H9 (cell line): ENCODE data around the gene RAB1A. TPM values are rescaled to one million over a fixed set of nuclear protein-coding genes. Genes with fewer than 3 reads are reported as not detected.

Source experiments
- DNase-seq: peaks from one replicate; pipeline ENCODE4 v3.0.0-alpha.2; 2017
- H2AFZ ChIP-seq: one replicate; pipeline ENCODE4 v1.6.1; 2013; ENCODE audit warnings: mild to moderate bottlenecking, low read length, control low read depth, moderate library complexity
- H2AK5ac ChIP-seq: 2 replicates; pipeline ENCODE4 v1.6.1; 2013; ENCODE audit warnings: low read length, control low read depth, mixed read lengths; ENCODE audit not compliant: insufficient read length
- H2BK120ac ChIP-seq: one replicate; pipeline ENCODE4 v1.6.1; 2013; ENCODE audit warnings: low read depth, mild to moderate bottlenecking, low read length, control low read depth, inconsistent platforms; ENCODE audit not compliant: poor library complexity, severe bottlenecking
- H2BK12ac ChIP-seq: 2 replicates; pipeline ENCODE4 v1.6.1; 2013; ENCODE audit warnings: low read length, control low read depth, mixed read lengths, low read depth; ENCODE audit not compliant: insufficient read length
- H2BK15ac ChIP-seq: 2 replicates; pipeline ENCODE4 v1.6.1; 2013; ENCODE audit warnings: low read depth, low read length, control low read depth
- H2BK20ac ChIP-seq: one replicate; pipeline ENCODE4 v1.6.1; 2013; ENCODE audit warnings: low read depth, mild to moderate bottlenecking, low read length, control low read depth, inconsistent platforms; ENCODE audit not compliant: poor library complexity, severe bottlenecking
- H2BK5ac ChIP-seq: 2 replicates; pipeline ENCODE4 v1.6.1; 2013; ENCODE audit warnings: low read length, control low read depth, mixed read lengths; ENCODE audit not compliant: insufficient read length
- H3K14ac ChIP-seq: 2 replicates; pipeline ENCODE4 v1.6.1; 2013; ENCODE audit warnings: low read length, control low read depth; ENCODE audit not compliant: insufficient read depth
- H3K18ac ChIP-seq: 2 replicates; pipeline ENCODE4 v1.6.1; 2013; ENCODE audit warnings: low read depth, mild to moderate bottlenecking, mixed read lengths, low read length, control low read depth; ENCODE audit not compliant: insufficient read length
- H3K23ac ChIP-seq: 2 replicates; pipeline ENCODE4 v1.6.1; 2013; ENCODE audit warnings: low read length, control low read depth, mixed read lengths, low read depth; ENCODE audit not compliant: insufficient read length
- H3K23me2 ChIP-seq: 2 replicates; pipeline ENCODE4 v1.6.1; 2013; ENCODE audit warnings: low read depth, mild to moderate bottlenecking, mixed read lengths, low read length, control low read depth; ENCODE audit not compliant: insufficient read length, poor library complexity, severe bottlenecking
- H3K27ac ChIP-seq: 2 replicates; pipeline ENCODE4 v1.5.1; 2013; ENCODE audit warnings: low read length, control low read depth, mixed read lengths, low read depth; ENCODE audit not compliant: insufficient read length
- H3K27me3 ChIP-seq: 2 replicates; pipeline ENCODE4 v1.6.1; 2013; ENCODE audit warnings: low read length, control low read depth, inconsistent platforms; ENCODE audit not compliant: insufficient read depth
- H3K4ac ChIP-seq: 2 replicates; pipeline ENCODE4 v1.6.1; 2013; ENCODE audit warnings: low read depth, mild to moderate bottlenecking, control low read depth, inconsistent platforms, low read length, moderate library complexity
- H3K4me1 ChIP-seq: 2 replicates; pipeline ENCODE4 v1.6.1; 2013; ENCODE audit warnings: low read length, control low read depth, inconsistent platforms; ENCODE audit not compliant: insufficient read depth
- H3K4me2 ChIP-seq: 2 replicates; pipeline ENCODE4 v1.6.1; 2013; ENCODE audit warnings: low read length, control low read depth, mixed read lengths; ENCODE audit not compliant: insufficient read length, insufficient read depth
- H3K56ac ChIP-seq: 2 replicates; pipeline ENCODE4 v1.6.1; 2013; ENCODE audit warnings: low read depth, mild to moderate bottlenecking, mixed read lengths, low read length, control low read depth; ENCODE audit not compliant: insufficient read length
- H3K79me1 ChIP-seq: 2 replicates; pipeline ENCODE4 v1.6.1; 2013; ENCODE audit warnings: low read depth, mild to moderate bottlenecking, moderate library complexity, low read length, control low read depth, inconsistent platforms; ENCODE audit not compliant: insufficient read depth, poor library complexity, severe bottlenecking
- H3K79me2 ChIP-seq: 2 replicates; pipeline ENCODE4 v1.6.1; 2013; ENCODE audit warnings: low read length, control low read depth, inconsistent platforms; ENCODE audit not compliant: insufficient read depth
- H3K9ac ChIP-seq: 2 replicates; pipeline ENCODE4 v1.6.1; 2013; ENCODE audit warnings: low read length, control low read depth, mixed read lengths; ENCODE audit not compliant: insufficient read length; ENCODE audit errors: extremely low read depth
- H3K9me3 ChIP-seq: one replicate; pipeline ENCODE4 v1.6.1; 2013; ENCODE audit warnings: low read depth, low read length, inconsistent platforms; ENCODE audit not compliant: control insufficient read depth
- H3T11ph ChIP-seq: one replicate; pipeline ENCODE4 v1.6.1; 2013; ENCODE audit warnings: mild to moderate bottlenecking, low read length, control low read depth, inconsistent platforms
- H4K20me1 ChIP-seq: one replicate; pipeline ENCODE4 v1.6.1; 2013; ENCODE audit not compliant: control insufficient read depth, insufficient read length, insufficient read depth
- H4K5ac ChIP-seq: 2 replicates; pipeline ENCODE4 v1.6.1; 2013; ENCODE audit warnings: low read depth, mild to moderate bottlenecking, mixed read lengths, low read length, control low read depth; ENCODE audit not compliant: insufficient read length
- H4K8ac ChIP-seq: replicated peaks from 2 replicates; pipeline ENCODE4 v1.6.1; 2013; ENCODE audit warnings: low read length, control low read depth, mixed read lengths, low read depth; ENCODE audit not compliant: insufficient read length
- H4K91ac ChIP-seq: 2 replicates; pipeline ENCODE4 v1.6.1; 2013; ENCODE audit warnings: low read depth, mild to moderate bottlenecking, moderate library complexity, mixed read lengths, low read length, control low read depth; ENCODE audit not compliant: insufficient read length
- H3K27ac Mint-ChIP-seq, 3 experiments: 2 replicates in 2 of 3; 3 replicates in 1 of 3; pipeline ENCODE4 v1.8.0; 2020 to 2021; ENCODE audit warnings: mixed read lengths in 3 of 3, mild to moderate bottlenecking in 1 of 3, moderate library complexity in 1 of 3
- H3K27me3 Mint-ChIP-seq: 2 replicates; pipeline ENCODE4 v1.8.0; 2021; ENCODE audit warnings: low read depth, mild to moderate bottlenecking, moderate library complexity, mixed read lengths
- H3K36me3 Mint-ChIP-seq, 3 experiments: 2 replicates in 2 of 3; 3 replicates in 1 of 3; pipeline ENCODE4 v1.8.0; 2020 to 2021; ENCODE audit warnings: low read depth in 3 of 3, mixed read lengths in 3 of 3; ENCODE audit not compliant: insufficient read depth in 1 of 3
- H3K4me1 Mint-ChIP-seq, 2 experiments: 2 replicates each; pipeline ENCODE4 v1.8.0; 2020; ENCODE audit warnings: mixed read lengths in 2 of 2
- H3K4me3 Mint-ChIP-seq, 2 experiments: 2 replicates in 1 of 2; 3 replicates in 1 of 2; pipeline ENCODE4 v1.8.0; 2020 to 2021; ENCODE audit warnings: mild to moderate bottlenecking in 2 of 2, mixed read lengths in 2 of 2, moderate library complexity in 1 of 2
- H3K9me3 Mint-ChIP-seq, 2 experiments: 2 replicates in 1 of 2; 3 replicates in 1 of 2; pipeline ENCODE4 v1.8.0; 2020; ENCODE audit warnings: mild to moderate bottlenecking in 2 of 2, mixed read lengths in 2 of 2, moderate library complexity in 1 of 2
- WGBS: extraction: QIAGEN DNeasy Blood & Tissue Kit; methylation state at CpG from one replicate; pipeline ENCODE4 v1.1.7; 2013; ENCODE audit warnings: missing lambda C conversion rate, low lambda C conversion rate, mixed read lengths; ENCODE audit not compliant: insufficient read length; ENCODE audit errors: extremely low coverage; 5-methylcytosine and 5-hydroxymethylcytosine counted together
- total RNA-seq: library from RNA; stranded (reverse); gene quantifications from 2 replicates; pipeline ENCODE4 v1.2.1, GENCODE V29; 2021
- TF ChIP-seq, protein P1 (sequence below): fragments of 200-600 bp; sonication (generic); conservative IDR thresholded peaks from 3 replicates; pipeline ENCODE4 v1.8.0; 2021; ENCODE audit warnings: antibody characterized with exemption, mild to moderate bottlenecking

The RAB1A gene
- total RNA-seq, 1 experiment from 2014 or later: 112 TPM

DNA sequence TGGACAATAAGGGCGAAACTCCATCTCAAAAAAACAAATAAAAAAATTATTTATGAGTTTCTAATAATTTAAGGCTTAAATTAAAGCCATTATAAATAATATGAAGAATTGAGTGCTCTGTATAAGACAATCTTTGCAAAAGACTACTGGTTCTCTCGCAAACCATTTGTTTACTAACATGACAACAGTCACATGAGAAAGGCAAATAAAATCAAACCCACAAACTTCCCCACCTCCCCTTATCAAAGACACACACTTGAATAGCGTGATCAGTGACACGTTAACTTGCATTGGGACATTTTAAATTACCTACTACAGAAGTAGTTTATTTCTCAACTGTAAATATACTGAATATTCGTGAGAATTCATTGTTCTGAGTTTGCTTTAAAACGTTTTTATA lies 21.1 kb downstream of the RAB1A start:
- H2BK15ac ChIP-seq: no peak overlapping the region
- Mint-ChIP-seq H3K9me3 (no peaks in the 10 kb centered on the region), H3K36me3 (peaks cover 1 to 16% (median 15%) of the 10 kb centered on the region in 3 experiments; a peak in 6 of 7 replicates), H3K4me3 (no peak overlapping the region), H3K4me1 (peaks cover 0 to 3% of the 10 kb centered on the region in 2 experiments; a peak in 2 of 4 replicates), H3K27ac (no peak overlapping the region), H3K27me3 (no peaks in the 10 kb centered on the region)
- no peak overlapping the region for H3K4ac ChIP-seq
- H3K14ac ChIP-seq: no peak overlapping the region
- no peak overlapping the region for H4K5ac ChIP-seq
- no peak overlapping the region for H2BK20ac ChIP-seq
- H3K56ac ChIP-seq: no peak overlapping the region
- no peak overlapping the region for H2AFZ ChIP-seq
- H4K20me1 ChIP-seq: no peaks in the 10 kb centered on the region
- no CpG with 5 or more reads among the region's 6 CpGs for WGBS
- H3K27me3 ChIP-seq: no peaks in the 10 kb centered on the region
- no peaks in the 10 kb centered on the region for H3K4me1 ChIP-seq
- H3K9me3 ChIP-seq: no peaks in the 10 kb centered on the region
- H2AK5ac ChIP-seq: no peak overlapping the region
- no peak overlapping the region for H2BK5ac ChIP-seq
- no peak overlapping the region for H2BK120ac ChIP-seq
- TF ChIP-seq, protein P1, sequence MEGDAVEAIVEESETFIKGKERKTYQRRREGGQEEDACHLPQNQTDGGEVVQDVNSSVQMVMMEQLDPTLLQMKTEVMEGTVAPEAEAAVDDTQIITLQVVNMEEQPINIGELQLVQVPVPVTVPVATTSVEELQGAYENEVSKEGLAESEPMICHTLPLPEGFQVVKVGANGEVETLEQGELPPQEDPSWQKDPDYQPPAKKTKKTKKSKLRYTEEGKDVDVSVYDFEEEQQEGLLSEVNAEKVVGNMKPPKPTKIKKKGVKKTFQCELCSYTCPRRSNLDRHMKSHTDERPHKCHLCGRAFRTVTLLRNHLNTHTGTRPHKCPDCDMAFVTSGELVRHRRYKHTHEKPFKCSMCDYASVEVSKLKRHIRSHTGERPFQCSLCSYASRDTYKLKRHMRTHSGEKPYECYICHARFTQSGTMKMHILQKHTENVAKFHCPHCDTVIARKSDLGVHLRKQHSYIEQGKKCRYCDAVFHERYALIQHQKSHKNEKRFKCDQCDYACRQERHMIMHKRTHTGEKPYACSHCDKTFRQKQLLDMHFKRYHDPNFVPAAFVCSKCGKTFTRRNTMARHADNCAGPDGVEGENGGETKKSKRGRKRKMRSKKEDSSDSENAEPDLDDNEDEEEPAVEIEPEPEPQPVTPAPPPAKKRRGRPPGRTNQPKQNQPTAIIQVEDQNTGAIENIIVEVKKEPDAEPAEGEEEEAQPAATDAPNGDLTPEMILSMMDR: no peak
- H3K79me2 ChIP-seq: peaks cover 13% of the 10 kb centered on the region; the same call in 1 of the 2 replicates
- H3K79me1 ChIP-seq: peaks cover 20% of the 10 kb centered on the region
- H3K23me2 ChIP-seq: no peaks in the 10 kb centered on the region
- no peak overlapping the region for H4K8ac ChIP-seq
- H3K9ac ChIP-seq: no peak overlapping the region
- H2BK12ac ChIP-seq: no peak overlapping the region
- no peak overlapping the region for H4K91ac ChIP-seq
- no peak overlapping the region for H3K18ac ChIP-seq
- DNase-seq: no peak
- no peak overlapping the region for H3T11ph ChIP-seq
- H3K23ac ChIP-seq: no peak overlapping the region
- H3K4me2 ChIP-seq: no peak overlapping the region
- no peak overlapping the region for H3K27ac ChIP-seq
